B cell (primary cell): ENCODE data around the gene GSDME. TPM values are rescaled to one million over a fixed set of nuclear protein-coding genes. Genes with fewer than 3 reads are reported as not detected.

Source experiments
- ATAC-seq: fragments of 200-7000 bp; cut with Tn5 transposase; one replicate; pipeline ENCODE4 v1.10.0; 2021; ENCODE audit warnings: low read depth, mild to moderate bottlenecking, moderate number of reproducible peaks, moderate library complexity
- CTCF ChIA-PET: fragments of 350-600 bp; sonication (Branson Sonifier 250); formaldehyde crosslinking; loops from one replicate; lab custom pipeline; 2021; ENCODE audit warnings: antibody characterized with exemption, inconsistent platforms; lab: Charles Lee
- POLR2A ChIA-PET: fragments of 350-600 bp; sonication (Branson Sonifier 250); formaldehyde crosslinking; loops from one replicate; lab custom pipeline; 2021; ENCODE audit warnings: antibody characterized with exemption; lab: Charles Lee
- DNase-seq: peaks from one replicate; pipeline ENCODE4 v3.0.0; 2013
- H2AFZ ChIP-seq: 2 replicates; pipeline ENCODE4 v1.6.1; 2012; ENCODE audit warnings: mild to moderate bottlenecking, low read depth, low read length; ENCODE audit not compliant: insufficient read depth, poor library complexity, severe bottlenecking
- H3K27ac ChIP-seq, 2 donors: 1 replicate in 1 of 2; 2 replicates in 1 of 2; pipeline ENCODE4 v1.5.1; 2012 to 2013; ENCODE audit warnings: low read length in 2 of 2, mild to moderate bottlenecking in 2 of 2, moderate library complexity in 1 of 2
- H3K27me3 ChIP-seq, 4 experiments: fragments of 200-600 bp in 1 of 4; sonication (generic) in 1 of 4; replicated peaks in 1 of 4; 1 replicate in 2 of 4; 2 replicates in 2 of 4; pipeline versions ENCODE4 v1.6.1 to v1.7.0; 2013 to 2016; ENCODE audit warnings: low read length in 3 of 4, mild to moderate bottlenecking in 2 of 4, mixed read lengths in 1 of 4, moderate library complexity in 1 of 4; ENCODE audit not compliant: insufficient read depth in 4 of 4, control insufficient read depth in 3 of 4; ENCODE audit errors: control extremely low read depth in 1 of 4
- H3K36me3 ChIP-seq, 2 experiments: replicated peaks in 1 of 2; 1 replicate in 1 of 2; 2 replicates in 1 of 2; pipeline versions ENCODE4 v1.6.1 to v1.7.1; 2013; ENCODE audit warnings: low read length in 1 of 2; ENCODE audit not compliant: insufficient read depth in 2 of 2, control insufficient read depth in 1 of 2; ENCODE audit errors: control extremely low read depth in 1 of 2, extremely low read depth in 1 of 2
- H3K4me1 ChIP-seq, 2 donors: fragments of 200-600 bp in 1 of 2; sonication (generic) in 1 of 2; 1 replicate in 1 of 2; 2 replicates in 1 of 2; pipeline versions ENCODE4 v1.5.1 to v1.6.1; 2013 to 2017; ENCODE audit warnings: low read length in 2 of 2; ENCODE audit not compliant: control insufficient read depth in 2 of 2, insufficient read depth in 2 of 2
- H3K4me2 ChIP-seq: replicated peaks from 2 replicates; pipeline ENCODE3; 2012; ENCODE audit warnings: mild to moderate bottlenecking, low read depth, low read length; ENCODE audit not compliant: poor library complexity, severe bottlenecking
- H3K4me3 ChIP-seq, 5 experiments: fragments of 200-600 bp in 1 of 5; sonication (generic) in 1 of 5; 1 replicate in 3 of 5; 2 replicates in 2 of 5; pipeline versions ENCODE4 v1.5.1 to v1.7.0; 2011 to 2016; ENCODE audit warnings: low read length in 4 of 5, mild to moderate bottlenecking in 4 of 5, low read depth in 2 of 5, control low read depth in 1 of 5, moderate library complexity in 1 of 5; ENCODE audit not compliant: insufficient read depth in 1 of 5; ENCODE audit errors: control extremely low read depth in 1 of 5, extremely low read depth in 1 of 5
- H3K79me2 ChIP-seq: fragments of 200-600 bp; sonication (generic); one replicate; pipeline ENCODE4 v1.6.0; 2016; ENCODE audit warnings: low read length; ENCODE audit not compliant: control insufficient read depth, insufficient read depth
- H3K9ac ChIP-seq: fragments of 200-600 bp; sonication (generic); 2 replicates; pipeline ENCODE4 v1.6.1; 2017; ENCODE audit warnings: mild to moderate bottlenecking, low read length, moderate library complexity
- H3K9me3 ChIP-seq, 3 donors: one replicate each; pipeline versions ENCODE4 v1.6.1 to v1.7.1; 2013; ENCODE audit warnings: low read length in 2 of 3; ENCODE audit not compliant: control insufficient read depth in 2 of 3, insufficient read depth in 1 of 3; ENCODE audit errors: control extremely low read depth in 1 of 3
- H4K20me1 ChIP-seq: 2 replicates; pipeline ENCODE4 v1.6.0; 2012; ENCODE audit warnings: mild to moderate bottlenecking, low read length; ENCODE audit not compliant: insufficient read depth, control insufficient read depth, poor library complexity, severe bottlenecking
- H3K27ac Mint-ChIP-seq: one replicate; pipeline ENCODE4 v1.8.0; 2021; ENCODE audit warnings: mixed read lengths
- H3K27me3 Mint-ChIP-seq: one replicate; pipeline ENCODE4 v1.8.0; 2021; ENCODE audit warnings: mixed read lengths
- H3K4me1 Mint-ChIP-seq: one replicate; pipeline ENCODE4 v1.8.0; 2021; ENCODE audit warnings: mixed read lengths
- H3K4me3 Mint-ChIP-seq: one replicate; pipeline ENCODE4 v1.8.0; 2021; ENCODE audit warnings: mixed read lengths
- H3K9me3 Mint-ChIP-seq: one replicate; pipeline ENCODE4 v1.8.0; 2022; ENCODE audit warnings: mixed read lengths; ENCODE audit not compliant: insufficient read depth
- CTCF ChIP-seq: fragments of 200-600 bp; IDR thresholded peaks from one replicate; pipeline ENCODE4 v1.8.0; 2022; ENCODE audit warnings: antibody characterized with exemption, mild to moderate bottlenecking
- EZH2 ChIP-seq: IDR thresholded peaks from 2 replicates; pipeline ENCODE4 v1.6.1; 2012; ENCODE audit warnings: borderline replicate concordance, low read depth, mild to moderate bottlenecking, moderate library complexity, low read length; ENCODE audit not compliant: insufficient read depth, poor library complexity, severe bottlenecking
- WGBS: methylation state at CpG from one replicate; pipeline ENCODE4 v1.1.5; 2013; ENCODE audit warnings: missing lambda C conversion rate; ENCODE audit not compliant: insufficient coverage; 5-methylcytosine and 5-hydroxymethylcytosine counted together
- intact Hi-C: fragments of 100-400 bp; cut with micrococcal nuclease; formaldehyde crosslinking; loops from one replicate; pipeline ENCODE4 v1.10.0; 2022
- polyA plus RNA-seq: library from polyadenylated mRNA; depleted of rRNA; stranded (reverse); fragments of >200 nt; gene quantifications from 2 replicates; pipeline ENCODE4 v1.2.3, GENCODE V29; 2012
- total RNA-seq, 2 donors: library from RNA; stranded (reverse); fragments of 120-200 nt in 1 of 2; gene quantifications; 1 replicate in 1 of 2; 2 replicates in 1 of 2; pipeline versions ENCODE4 v1.2.3 to v1.2.4, GENCODE V29; 2013 to 2022

GSDME gene
- total and polyA plus RNA-seq, 2 donors (not counting 1 experiment from before 2014, with no cell fraction given), result 7.0 to 11.9 TPM

GRCh38 chr7:24709585-24710360 lies 47.5 kb downstream of the GSDME start:
- POLR2A ChIA-PET, result no interaction called here
- no peaks in the 10 kb centered on the region for H3K9me3 Mint-ChIP-seq
- intact Hi-C loops, result loop anchor here (10.0 kb wide), 1 partner anchor 415 kb away; the partner anchor contains the start of gene CYCS
- DNase-seq (no peak), ATAC-seq (no peak)
- H2AFZ ChIP-seq, result no peak overlapping the region
- H3K4me1 Mint-ChIP-seq, result peaks cover 11% of the 10 kb centered on the region
- H3K4me1 ChIP-seq, result peaks cover 10% of the 10 kb centered on the region in 2 donors
- no peak overlapping the region for H3K4me2 ChIP-seq
- CTCF ChIA-PET, result no interaction called here
- H3K79me2 ChIP-seq, result no peaks in the 10 kb centered on the region
- H3K36me3 ChIP-seq, result no peaks in the 10 kb centered on the region
- WGBS, result 98% methylated on average over 12 of the region's 15 CpGs
- no peak overlapping the region for H3K9ac ChIP-seq
- no peak overlapping the region for H3K4me3 Mint-ChIP-seq
- no peak overlapping the region for H3K27ac Mint-ChIP-seq
- no peak overlapping the region for H3K4me3 ChIP-seq
- H3K27ac ChIP-seq, result no peak overlapping the region
- H3K27me3 Mint-ChIP-seq, result no peaks in the 10 kb centered on the region
- no peak for TF ChIP-seq CTCF
- no peaks in the 10 kb centered on the region for H3K9me3 ChIP-seq
- no peaks in the 10 kb centered on the region for H4K20me1 ChIP-seq
- no peaks in the 10 kb centered on the region for H3K27me3 ChIP-seq

- Histone ChIP-seq H3K27me3 (no peaks in the 10 kb centered on the region), H3K4me3 (no peak overlapping the region), H3K27ac (no peak overlapping the region), H3K9ac (no peak overlapping the region), H3K36me3 (no peaks in the 10 kb centered on the region), H3K4me1 (peaks cover 11 to 12% of the 10 kb centered on the region in 2 donors), H3K79me2 (no peaks in the 10 kb centered on the region), H3K4me2 (no peak overlapping the region), H4K20me1 (no peaks in the 10 kb centered on the region), H3K9me3 (no peaks in the 10 kb centered on the region), H2AFZ (no peak overlapping the region)
- intact Hi-C loops, result no loop called here
- ChIA-PET CTCF (interaction anchor here (1.2 kb wide), 1 partner anchor 9 kb away, joined by 4 read pairs; no protein-coding TSS in a partner anchor), POLR2A (no interaction called here)
- ATAC-seq (no peak), DNase-seq (no peak)
- Mint-ChIP-seq H3K4me1 (peaks cover 12% of the 10 kb centered on the region), H3K4me3 (no peak overlapping the region), H3K27ac (no peak overlapping the region), H3K27me3 (no peaks in the 10 kb centered on the region), H3K9me3 (no peaks in the 10 kb centered on the region)
- WGBS, result 93% methylated on average over 3 of the region's 5 CpGs
- TF ChIP-seq CTCF, result no peak
- TF ChIP-seq EZH2, result no peak
Measured at GRCh38 chr7:24709051-24709450, 48.2 kb downstream of the GSDME start.
